AG08395 (cell line): Measurements from ENCODE around the gene TBC1D5.
"Not testable (repeated sequence)": the region's sequence is repeated elsewhere in the genome, so short reads cannot be mapped to it uniquely, and the experiment has no call there.

Experiments used
- DNase-seq: peaks from one replicate; pipeline ENCODE4 v3.0.0; 2012; ENCODE audit warnings: mixed read lengths, low spot score

Gene TBC1D5

DNA sequence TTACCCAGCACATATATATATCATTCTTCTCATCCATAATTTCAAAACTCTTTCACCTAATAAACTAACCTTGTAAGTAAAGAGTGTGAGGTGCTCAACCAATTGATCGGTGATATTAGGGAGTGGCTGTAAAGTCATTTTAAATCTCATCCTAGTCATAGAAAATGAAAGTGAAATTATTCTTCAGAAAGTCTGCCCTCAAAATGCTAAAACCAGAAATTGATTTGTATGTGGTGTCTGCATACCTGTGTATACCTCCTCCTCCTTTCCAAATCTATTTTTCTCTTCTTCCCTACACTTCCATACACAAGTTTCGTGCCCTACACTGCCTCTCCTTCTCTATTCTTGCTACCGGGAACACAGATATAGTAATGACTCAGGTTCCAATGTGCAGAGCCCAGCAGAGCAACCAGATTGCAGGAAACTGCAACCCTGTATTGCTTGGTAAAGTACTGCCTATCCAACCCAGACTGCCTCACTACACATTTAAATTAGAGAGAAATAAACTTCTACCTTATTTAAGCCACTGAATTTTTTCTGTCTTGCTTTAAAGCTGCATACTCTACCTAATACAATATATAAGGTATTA lies 7.4 kb upstream of the TBC1D5 start:
- DNase-seq: no peak

DNA sequence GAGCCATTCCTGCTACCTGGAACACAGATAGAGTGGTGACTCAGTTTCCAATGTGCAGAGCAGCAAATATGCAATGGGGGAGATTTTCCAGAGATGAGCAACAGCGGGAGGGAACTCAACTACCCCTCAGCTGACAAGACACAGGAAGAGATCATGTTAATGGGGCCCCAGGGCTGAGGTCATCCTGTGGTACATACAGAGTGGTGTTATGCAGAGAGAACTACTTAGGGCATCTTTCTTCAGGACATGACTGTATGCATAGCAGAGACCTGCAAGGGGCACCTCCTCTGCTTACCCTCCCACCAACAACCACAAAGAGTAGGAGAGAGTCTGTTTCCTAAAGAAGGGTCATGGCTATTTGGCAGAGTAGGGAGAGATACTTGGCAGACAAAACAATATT lies 6.8 kb upstream of the TBC1D5 start:
- DNase-seq: no peak

DNA sequence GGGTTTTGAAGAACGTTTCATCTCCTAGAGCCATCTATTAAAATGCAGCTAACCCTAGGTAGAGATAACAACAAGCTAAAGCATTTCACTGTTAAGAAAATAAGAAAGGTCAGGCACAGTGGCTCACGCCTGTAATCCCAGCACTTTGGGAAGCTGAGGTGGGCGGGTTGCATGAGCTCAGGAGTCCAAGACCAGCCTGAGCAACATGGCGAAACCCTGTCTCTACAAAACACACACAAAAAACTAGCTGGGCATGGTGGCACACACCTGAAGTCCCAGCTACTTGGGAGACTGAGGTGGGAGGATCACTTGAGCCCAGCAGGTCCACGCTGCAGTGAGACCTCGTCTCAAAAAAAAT lies 5.4 kb upstream of the TBC1D5 start:
- DNase-seq: no peak

DNA sequence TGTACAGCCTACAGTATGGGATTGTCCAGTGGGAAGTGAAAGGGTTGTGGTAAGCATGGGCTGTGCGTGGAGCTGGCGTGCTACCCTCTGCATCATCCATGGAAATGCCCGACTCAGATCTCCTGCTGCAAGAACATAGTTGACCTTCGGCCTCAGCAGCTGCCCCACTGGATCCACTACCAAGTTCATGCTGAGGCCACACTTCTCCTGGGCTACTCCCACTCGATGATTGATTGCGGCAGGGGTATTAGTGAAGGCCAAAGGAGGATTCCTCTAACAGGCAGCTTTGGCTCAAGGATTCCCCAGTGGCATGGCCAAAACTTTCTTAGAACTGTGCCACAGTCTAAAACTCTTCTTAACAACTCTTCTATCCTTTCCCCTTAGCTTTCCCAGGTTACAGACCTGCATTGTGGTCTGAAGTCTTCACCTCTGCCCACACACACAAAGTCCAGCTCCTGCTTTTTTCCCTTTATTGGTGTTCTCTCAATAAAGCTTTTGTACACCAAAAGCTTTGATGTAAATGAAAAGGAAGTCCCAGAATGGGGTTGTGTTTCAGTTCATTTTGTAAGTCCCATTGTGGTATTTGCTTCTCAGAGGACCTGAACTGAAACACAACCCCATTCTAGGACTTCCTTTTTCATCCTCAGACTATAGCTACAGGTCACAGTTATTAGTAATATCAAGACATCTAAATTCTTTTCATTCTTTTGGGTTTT lies 4.9 kb upstream of the TBC1D5 start:
- DNase-seq: no peak

DNA sequence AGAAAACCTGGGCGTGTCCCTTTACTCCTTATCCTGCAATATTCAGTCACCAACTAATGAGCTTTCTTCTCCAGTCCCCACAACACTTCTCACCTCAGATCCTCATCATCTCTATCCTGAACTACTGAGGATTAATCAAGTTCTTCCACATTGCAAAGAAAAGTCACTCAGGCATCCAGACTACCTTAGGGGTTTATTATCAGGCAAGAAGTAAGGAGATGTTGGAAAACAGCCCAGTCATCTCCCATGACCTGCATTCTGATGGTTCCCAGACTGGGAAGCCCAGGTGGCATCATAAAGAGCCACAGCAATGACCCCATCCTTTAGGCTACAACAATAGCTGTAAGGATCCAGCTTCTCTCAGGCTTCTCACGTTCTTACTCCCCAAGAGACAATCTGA lies 3.5 kb upstream of the TBC1D5 start:
- no peak for DNase-seq

DNA sequence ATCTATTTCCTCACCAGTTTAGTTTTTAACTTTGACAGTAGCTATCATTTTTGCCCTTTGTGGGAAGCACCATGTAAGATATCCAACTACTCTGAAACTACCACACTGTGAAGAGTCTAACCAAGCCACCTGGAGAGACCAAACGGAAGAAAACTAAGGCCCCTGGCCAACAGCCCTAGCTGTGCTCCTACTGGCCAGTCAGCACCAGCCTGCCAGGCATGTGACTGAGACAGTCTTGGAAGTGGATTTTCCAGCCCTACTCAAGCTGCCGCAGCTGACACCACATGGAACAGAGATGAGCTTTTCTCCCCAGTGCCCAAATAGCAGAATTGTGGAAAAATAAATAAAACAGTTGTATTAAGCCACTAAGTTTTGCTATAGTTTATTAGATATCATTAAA lies 2.9 kb upstream of the TBC1D5 start:
- DNase-seq: no peak

DNA sequence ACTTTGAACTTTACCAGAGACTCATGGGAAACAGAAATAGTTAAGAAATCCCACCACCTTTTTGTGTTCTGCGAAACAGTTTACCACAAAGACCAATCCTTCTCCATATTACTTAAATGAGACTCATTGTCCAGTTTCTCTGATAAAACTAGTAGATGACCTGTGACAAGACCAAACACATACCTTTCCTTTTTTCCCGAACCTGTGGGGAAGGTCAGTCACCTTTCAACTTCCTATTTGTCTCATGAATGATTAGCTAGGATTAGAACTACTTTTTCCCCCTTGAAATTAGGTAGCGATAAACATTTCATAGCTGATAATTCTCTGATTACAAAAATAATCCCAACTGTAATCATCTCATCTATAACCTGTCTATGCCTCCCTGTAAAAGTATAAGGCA lies 2.3 kb upstream of the TBC1D5 start:
- DNase-seq: no peak

DNA sequence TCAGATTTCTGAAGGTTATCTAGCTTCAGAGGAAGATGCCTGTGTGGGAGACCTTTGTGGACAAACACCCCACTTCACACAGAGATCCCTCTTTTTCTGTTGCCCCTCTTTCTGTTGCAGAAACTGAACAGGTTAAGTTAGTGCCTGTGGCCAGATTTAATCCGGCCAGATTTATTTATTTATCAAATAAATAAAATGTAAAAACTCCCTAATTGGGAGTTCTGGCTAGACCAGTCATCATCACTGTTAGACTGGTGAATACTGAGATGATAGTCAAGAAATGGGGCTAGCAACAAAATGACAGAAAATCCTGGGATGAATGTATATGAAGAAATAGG lies 1.2 kb upstream of the TBC1D5 start:
- no peak for DNase-seq

DNA sequence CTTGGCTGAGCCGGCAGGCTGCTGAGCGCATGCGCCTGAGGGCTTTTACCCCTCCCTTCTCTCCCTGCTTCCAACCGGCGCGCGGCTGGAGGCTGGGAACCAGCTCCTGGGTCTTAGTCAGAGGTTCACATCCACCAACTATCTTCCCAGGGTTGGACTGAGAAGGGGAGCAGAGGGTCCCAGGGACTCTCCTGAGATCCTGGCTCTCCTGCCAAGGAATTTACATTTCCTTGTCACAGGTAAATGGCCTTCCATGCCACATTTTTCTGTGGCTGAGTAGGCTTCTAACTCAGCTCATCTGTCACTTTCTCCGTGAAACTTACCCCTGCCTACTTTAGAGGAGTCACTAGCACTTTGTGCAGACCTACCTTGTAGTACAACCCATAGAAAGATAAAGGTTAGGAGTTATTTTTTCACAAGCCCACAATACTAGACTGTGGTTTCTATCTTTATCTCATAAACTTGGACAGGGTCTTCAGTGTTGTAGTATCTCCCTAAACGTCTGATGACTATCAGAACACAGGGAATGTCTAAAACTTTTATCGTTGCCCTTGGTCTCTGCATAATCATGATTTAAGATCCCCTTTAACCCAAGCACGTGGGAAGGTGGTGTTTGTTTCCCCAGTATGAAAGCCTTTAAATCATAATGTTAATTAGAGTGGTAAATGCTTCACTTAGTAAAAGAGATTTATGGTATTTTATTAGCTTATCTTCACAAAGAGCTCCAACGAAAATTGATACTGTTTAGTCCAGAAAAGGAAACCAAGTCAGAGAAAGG lies 638 bp upstream of the TBC1D5 start:
- DNase-seq: no peak

DNA sequence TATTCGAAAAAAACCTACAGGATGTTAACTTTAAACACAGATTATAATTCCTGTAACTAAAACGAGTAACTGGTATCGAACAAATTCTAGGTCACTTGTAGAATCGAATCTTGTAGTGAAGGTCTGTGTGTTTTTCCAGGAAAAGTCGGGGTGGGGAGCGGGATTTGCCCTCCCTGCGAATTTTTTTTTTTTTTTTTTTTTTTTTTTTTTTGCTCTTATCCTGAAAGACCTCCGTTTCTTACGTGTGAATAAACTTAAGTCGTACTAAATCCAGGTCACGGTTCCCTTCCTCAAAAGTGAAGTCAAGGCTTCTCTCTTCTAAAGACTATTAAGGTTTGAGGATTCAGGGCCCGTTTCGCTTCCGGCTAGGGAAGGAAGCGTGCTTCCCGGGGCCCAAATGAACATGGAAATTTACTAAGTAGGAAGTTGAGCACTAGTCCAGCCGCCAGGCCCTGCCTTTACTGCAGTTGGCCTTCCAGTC lies 770 bp downstream of the TBC1D5 start:
- DNase-seq: no peak

DNA sequence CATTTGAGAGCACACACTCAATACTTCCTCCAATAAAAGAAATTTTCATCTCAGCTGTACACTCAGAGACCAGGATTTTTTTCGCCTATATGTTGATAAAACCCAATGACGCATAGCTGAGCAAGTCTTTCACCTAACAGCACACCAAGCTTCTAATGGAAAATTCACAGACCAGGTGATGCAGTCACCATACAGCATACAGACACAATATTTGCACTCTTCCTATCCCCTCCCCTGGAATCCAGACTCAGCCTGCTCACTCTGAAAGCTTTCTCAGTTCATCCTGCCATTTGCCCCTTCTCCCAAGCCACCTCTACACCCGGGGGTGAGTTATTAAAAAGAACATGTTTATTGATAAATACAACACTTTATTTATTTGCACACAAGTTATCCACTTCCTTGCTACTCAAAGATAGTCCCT lies 1.7 kb downstream of the TBC1D5 start:
- DNase-seq: no peak

DNA sequence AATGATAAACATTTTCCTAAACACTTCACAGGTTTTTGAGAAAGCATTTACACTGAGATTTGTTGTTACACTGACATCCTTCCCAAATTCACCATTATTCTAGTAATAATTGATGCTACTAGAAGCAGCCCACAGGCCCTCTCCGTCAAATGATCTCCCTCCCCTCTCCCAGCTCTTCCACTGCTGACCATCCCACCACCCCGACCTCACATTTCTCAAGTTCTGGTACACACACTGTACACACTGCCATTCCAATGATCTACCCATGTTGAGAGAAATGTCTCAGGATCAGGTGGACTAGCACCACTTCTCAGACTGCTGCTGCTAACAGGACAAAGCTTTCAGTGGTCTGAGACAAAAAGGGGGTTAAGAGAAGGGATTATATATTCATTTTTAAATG lies 3.5 kb downstream of the TBC1D5 start:
- DNase-seq: no peak

DNA sequence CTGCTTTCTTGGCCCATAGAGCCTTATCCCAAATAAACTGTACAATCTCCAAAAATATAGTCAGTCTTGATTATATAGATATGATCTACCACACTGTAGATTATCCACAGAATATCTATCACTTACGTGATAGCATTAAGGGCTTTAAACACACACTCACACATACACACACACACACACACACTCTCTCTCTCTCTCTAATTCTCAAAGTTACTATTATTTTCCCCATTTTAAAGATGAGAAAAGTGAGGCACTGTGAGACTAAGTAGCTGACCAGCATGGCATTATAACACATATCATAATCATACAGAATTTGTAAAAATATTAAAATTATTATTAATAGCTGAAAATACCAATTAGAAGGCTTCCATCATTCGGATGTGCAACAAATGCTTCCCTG lies 4.2 kb downstream of the TBC1D5 start:
- no peak for DNase-seq

DNA sequence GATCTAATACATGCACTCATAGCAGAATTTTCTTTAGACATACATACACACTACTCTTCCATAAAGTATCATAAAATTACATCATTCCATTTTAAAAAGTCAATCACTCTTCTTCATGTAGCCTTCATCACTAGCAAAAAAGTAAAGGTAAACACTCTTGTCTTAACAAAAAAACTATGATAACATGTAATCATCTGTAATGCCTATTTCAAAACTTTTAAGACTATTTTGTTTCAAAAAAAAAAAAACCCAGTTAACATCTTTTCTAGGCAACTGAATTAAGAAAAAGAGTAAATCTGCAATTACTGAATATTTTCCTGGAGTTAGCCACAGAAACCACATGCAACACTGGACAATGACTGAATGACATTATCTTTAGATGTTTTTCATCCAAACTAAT lies 4.8 kb downstream of the TBC1D5 start:
- no peak for DNase-seq

DNA sequence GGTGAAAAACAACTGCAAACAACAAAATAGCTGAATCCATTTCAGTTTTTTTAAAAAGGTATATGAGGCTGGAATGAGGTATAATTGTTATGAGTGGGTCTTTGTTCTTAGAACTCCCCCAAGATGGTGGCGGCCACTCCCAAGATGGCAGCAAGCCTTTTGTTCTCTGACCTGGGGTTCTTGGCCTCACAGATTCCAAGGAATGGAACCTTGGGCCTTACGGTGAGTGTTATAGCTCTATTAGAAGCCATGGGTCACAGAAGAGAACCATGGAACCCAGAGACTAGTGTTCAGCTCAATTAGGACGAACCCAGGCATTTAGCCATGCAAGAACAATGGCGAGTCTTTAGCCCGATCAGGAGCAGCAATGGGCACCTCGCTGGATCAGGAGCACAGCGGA lies 7.1 kb downstream of the TBC1D5 start:
- DNase-seq: not testable (repeated sequence)

DNA sequence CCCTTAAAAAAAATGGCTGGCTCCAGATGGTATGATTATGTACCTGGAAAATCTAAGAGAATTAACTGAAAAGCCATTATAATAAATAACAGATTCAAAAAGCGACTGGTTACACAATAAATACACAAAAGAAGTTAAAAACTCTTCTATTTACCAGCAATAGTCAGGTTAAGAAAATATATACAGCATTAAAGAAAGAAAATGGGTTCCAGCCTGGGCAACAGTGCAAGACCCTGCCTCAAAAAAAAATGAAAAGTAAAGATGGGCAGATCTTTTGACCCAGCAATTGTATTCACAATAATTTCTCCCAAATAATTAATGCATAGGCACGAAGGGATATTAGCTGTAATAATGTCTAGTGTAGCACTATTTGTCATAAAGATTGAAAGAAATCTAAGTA lies 8.7 kb downstream of the TBC1D5 start:
- no peak for DNase-seq

DNA sequence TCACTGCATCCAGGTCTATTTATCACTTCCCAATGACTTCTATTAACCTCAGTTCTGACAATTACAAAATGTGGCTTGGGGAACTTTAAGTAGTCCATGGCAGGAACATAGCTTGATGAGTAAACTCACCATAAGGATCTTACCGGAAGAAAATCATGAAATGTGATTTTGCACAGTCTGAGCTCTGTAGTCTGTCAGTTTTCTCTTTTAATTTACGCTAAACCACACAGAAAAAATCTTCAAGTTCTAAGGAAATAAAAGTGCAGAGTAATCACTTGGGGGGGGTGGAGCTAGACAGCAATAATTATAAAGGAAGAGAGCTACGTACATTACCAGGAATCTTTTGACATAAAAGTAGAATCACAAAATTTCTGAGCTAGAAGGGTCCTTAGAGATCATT lies 9.2 kb downstream of the TBC1D5 start:
- no peak for DNase-seq

DNA sequence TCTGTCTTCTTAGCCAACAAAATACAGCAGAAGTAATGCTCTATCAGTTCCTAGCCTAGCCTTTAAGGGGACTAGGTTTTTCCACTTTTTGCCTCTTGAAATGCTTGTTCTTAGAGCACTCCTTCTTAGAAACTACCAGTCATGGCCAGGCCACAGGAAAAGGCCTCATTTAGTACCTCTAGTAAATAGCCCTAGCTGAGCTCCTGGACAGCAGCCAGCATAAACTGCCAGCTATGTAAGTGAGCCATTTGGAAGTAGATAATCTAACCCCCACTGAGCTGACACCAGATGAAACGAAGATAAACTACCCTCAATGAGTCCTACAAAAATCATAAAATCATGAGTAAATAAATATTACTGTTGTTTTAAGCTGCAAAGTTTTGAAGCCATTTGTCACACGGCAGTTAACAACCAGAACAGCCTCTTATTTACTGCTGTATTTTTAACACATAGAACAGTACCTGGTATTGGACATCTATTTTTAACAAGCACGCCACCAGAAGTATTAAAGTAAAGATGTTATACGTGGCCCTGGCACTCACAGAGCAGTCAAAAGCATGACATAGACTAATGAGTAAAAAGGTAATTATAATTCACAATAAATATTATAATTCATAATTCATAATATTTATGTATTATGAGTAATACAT lies 12.0 kb downstream of the TBC1D5 start:
- DNase-seq: no peak

DNA sequence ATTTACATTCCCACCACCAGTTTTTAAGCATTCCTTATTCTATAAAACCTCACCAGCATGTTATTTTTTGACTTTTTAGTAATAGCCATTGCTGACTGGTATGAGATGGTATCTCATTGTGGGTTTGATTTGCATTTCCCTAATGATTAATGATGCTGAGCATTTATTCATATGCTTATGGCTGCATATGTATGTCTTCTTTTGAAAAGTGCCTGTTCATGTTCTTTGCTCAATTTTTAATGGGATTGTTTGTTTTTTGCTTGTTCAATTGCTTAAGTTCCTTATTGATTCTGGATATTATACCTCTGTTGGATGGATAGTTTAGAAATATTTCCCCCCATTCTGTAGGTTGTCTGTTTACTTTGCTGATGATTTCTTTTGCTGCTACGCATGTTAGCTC lies 16.1 kb downstream of the TBC1D5 start:
- DNase-seq: no peak

DNA sequence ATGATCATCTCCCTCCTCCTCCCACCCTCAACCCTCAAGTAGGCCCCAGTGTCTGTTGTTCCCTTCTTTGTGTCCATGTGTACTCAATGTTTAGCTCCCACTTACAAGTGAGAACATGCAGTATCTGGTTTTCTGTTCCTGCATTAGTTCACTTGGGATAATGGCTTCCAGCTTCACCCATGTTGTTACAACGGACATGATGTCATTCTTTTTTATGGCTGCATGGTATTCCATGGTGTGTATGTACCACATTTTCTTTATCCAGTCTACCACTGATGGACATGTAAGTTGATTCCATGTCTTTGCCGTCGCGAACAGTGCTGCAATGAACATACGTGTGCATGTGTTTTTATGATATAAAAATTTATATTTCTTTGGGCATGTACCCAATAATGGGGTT lies 16.6 kb downstream of the TBC1D5 start:
- not testable (repeated sequence) for DNase-seq

DNA sequence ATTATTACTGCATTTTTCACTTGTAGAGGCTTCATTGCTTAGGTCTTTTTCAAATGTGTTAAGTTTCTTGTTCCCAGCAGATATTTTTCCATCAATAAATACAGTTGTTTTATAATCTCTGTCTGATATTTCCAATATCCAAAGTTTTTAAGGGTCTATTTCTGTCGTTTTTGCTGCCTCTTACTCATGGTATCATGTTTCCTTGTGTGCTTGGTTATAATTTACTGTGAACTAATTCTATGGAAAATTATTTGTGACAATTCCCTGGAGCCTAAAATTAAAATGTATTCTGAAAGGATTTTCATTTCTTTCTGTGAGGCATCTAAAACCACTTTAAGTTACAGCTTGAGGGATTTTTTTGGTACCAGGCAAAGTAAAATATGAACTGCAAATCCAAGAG lies 17.5 kb downstream of the TBC1D5 start:
- DNase-seq: no peak

DNA sequence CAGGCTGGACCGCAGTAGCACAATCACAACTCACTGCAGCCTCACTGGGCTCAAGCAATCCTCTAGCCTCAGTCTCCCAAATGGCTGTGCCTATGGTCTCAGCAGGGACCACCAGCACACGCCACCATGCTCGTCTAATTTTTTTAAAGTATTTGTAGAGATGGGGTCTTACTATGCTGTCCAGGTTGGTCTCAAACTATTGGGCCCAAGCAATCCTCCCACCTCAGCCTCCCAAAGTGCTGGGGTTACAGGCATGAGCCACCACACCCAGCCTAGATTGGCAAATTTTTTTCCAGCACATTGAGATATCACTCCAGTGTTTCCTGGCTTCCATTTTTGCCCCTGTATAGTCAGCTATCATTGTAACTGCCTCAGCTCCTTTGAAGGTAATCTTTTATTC lies 18.3 kb downstream of the TBC1D5 start:
- no peak for DNase-seq

DNA sequence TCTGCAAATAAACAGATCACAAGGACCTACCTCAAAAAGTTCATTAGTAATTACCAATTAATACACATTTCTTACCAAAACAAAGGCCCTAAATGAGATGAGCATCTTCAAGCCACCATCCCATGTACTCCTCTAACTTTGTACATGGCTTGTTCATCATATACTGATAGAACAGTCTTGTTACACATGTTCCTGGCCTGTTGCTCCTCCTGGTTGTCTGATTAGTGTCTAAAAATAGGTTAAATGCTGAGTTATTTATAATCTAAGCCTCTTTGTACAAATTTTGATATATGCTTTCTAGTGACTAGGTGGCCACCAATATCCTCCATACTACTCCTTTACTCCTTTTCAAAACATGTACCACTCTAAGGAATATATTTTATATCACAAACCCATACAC lies 25.0 kb downstream of the TBC1D5 start:
- DNase-seq: no peak
